Measurements from ENCODE around the gene MVB12B. TPM values are rescaled to one million over a fixed set of nuclear protein-coding genes. Genes with fewer than 3 reads are reported as not detected.
A peak's percentile ranks its signal among the peaks of the same experiment; 100 is the strongest.

MVB12B gene
- polyA plus RNA-seq, 1 donor from 2014 or later: 39.5 TPM

DNA sequence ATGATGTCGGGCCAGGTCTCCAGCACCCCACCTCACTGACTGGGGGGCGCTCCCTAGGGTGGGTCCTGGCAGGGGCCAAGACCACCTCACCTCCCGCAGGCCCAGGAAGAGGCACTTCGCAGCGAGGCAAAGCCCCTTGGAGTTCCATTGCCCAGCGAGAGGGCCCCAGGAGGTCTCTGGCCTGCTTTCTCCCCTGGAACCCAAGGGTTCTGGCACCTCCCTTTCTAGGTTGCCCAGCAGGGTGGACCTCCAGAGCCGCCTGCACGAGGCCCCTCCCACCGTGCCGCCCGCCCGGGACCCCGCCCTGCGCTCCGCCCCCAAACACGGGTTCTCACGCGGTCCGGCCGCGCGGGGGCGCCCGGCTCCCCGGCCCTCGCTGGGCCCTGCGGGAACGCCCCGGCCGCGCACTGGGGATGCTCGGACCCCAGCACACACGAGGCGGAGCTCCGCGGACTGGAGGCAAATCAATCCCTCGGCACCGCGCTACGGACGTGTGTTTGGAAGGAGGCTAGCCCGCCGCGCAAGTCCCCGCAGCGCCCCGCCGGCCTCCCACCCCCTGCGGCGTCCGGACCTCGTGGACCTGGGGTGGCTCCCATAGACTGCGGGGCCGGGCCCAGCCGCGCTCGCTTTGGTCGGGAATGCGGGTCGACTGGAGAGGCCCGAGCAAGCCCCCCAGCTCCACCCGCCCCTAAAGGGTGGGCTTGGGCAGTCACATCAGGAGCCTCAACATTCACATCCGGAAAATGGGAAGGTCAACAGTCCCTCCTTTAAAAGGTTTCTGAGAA lies 187.6 kb downstream of the MVB12B start:
- Histone ChIP-seq H3K9me2 (ENCODE audit: insufficient read depth, low read length) (no peaks in the 10 kb centered on the region), H3K4me2 (ENCODE audit: low read length) (no peak overlapping the region), H3K36me3 (ENCODE audit: insufficient read depth, low read length) (no peaks in the 10 kb centered on the region), H3K27me3 (ENCODE audit: insufficient read depth, low read depth, low read length) (peaks cover 5% of the 10 kb centered on the region), H3K9me3 (ENCODE audit: low read length) (no peaks in the 10 kb centered on the region), H3K79me2 (replicated peaks; ENCODE audit: insufficient read depth, low read length) (no peaks in the 10 kb centered on the region), H4K20me1 (ENCODE audit: insufficient read depth) (no peaks in the 10 kb centered on the region), H3K4me3 (ENCODE audit: low read length) (no peak overlapping the region), H3F3A (ENCODE audit: insufficient read depth, low read length, poor library complexity, severe bottlenecking) (no peaks in the 10 kb centered on the region), H2AFZ (ENCODE audit: low read depth, low read length) (no peak overlapping the region), H3K9ac (ENCODE audit: low read length) (no peak overlapping the region), H3K27ac (ENCODE audit: low read length) (no peak overlapping the region)
- TF ChIP-seq CTCF (IDR thresholded peaks at IDR 0.05; ENCODE audit: poor library complexity, severe bottlenecking): peak; percentile 21
- TF ChIP-seq SMC3 (conservative IDR thresholded peaks at IDR 0.05; ENCODE audit: poor library complexity): no peak
- no peak for TF ChIP-seq POLR2AphosphoS5 (IDR thresholded peaks at IDR 0.05)

GRCh38 chr9:126515001-126515872 lies 188.6 kb downstream of the MVB12B start:
- H2AFZ ChIP-seq (ENCODE audit: low read depth, low read length): no peak overlapping the region
- H3K27me3 ChIP-seq (ENCODE audit: insufficient read depth, low read depth, low read length): peaks cover 5% of the 10 kb centered on the region
- no peak overlapping the region for H3K27ac ChIP-seq (ENCODE audit: low read length)
- H3K4me2 ChIP-seq (ENCODE audit: low read length): no peak overlapping the region
- H3K4me3 ChIP-seq (ENCODE audit: low read length): no peak overlapping the region
- H3K79me2 ChIP-seq (replicated peaks; ENCODE audit: insufficient read depth, low read length): no peaks in the 10 kb centered on the region
- no peak overlapping the region for H3K9ac ChIP-seq (ENCODE audit: low read length)
- TF ChIP-seq RAD21 (conservative IDR thresholded peaks at IDR 0.05): no peak
- TF ChIP-seq EZH2 (IDR thresholded peaks at IDR 0.05; ENCODE audit: borderline replicate concordance, insufficient read depth, low read length, poor library complexity, severe bottlenecking): no peak
- TF ChIP-seq, protein P1, sequence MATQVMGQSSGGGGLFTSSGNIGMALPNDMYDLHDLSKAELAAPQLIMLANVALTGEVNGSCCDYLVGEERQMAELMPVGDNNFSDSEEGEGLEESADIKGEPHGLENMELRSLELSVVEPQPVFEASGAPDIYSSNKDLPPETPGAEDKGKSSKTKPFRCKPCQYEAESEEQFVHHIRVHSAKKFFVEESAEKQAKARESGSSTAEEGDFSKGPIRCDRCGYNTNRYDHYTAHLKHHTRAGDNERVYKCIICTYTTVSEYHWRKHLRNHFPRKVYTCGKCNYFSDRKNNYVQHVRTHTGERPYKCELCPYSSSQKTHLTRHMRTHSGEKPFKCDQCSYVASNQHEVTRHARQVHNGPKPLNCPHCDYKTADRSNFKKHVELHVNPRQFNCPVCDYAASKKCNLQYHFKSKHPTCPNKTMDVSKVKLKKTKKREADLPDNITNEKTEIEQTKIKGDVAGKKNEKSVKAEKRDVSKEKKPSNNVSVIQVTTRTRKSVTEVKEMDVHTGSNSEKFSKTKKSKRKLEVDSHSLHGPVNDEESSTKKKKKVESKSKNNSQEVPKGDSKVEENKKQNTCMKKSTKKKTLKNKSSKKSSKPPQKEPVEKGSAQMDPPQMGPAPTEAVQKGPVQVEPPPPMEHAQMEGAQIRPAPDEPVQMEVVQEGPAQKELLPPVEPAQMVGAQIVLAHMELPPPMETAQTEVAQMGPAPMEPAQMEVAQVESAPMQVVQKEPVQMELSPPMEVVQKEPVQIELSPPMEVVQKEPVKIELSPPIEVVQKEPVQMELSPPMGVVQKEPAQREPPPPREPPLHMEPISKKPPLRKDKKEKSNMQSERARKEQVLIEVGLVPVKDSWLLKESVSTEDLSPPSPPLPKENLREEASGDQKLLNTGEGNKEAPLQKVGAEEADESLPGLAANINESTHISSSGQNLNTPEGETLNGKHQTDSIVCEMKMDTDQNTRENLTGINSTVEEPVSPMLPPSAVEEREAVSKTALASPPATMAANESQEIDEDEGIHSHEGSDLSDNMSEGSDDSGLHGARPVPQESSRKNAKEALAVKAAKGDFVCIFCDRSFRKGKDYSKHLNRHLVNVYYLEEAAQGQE (IDR thresholded peaks at IDR 0.05; ENCODE audit: borderline replicate concordance): no peak
- TF ChIP-seq CTCF (IDR thresholded peaks at IDR 0.05; ENCODE audit: poor library complexity, severe bottlenecking): no peak
- TF ChIP-seq TAF1 (IDR thresholded peaks at IDR 0.05; ENCODE audit: low read depth): no peak
- no peak for TF ChIP-seq EP300 (conservative IDR thresholded peaks at IDR 0.05; ENCODE audit: poor library complexity, severe bottlenecking)
- TF ChIP-seq SMC3 (conservative IDR thresholded peaks at IDR 0.05; ENCODE audit: poor library complexity): no peak
- TF ChIP-seq POLR2AphosphoS5 (IDR thresholded peaks at IDR 0.05): no peak
- no peak for TF ChIP-seq MXI1 (conservative IDR thresholded peaks at IDR 0.05; ENCODE audit: poor library complexity, severe bottlenecking)
- no peaks in the 10 kb centered on the region for H3K36me3 ChIP-seq (ENCODE audit: insufficient read depth, low read length)
- H4K20me1 ChIP-seq (ENCODE audit: insufficient read depth): no peaks in the 10 kb centered on the region
- H3K9me3 ChIP-seq (ENCODE audit: low read length): no peaks in the 10 kb centered on the region
- H3K9me2 ChIP-seq (ENCODE audit: insufficient read depth, low read length): no peaks in the 10 kb centered on the region
- H3F3A ChIP-seq (ENCODE audit: insufficient read depth, low read length, poor library complexity, severe bottlenecking): no peaks in the 10 kb centered on the region
